ENCODE measurements around the gene UGT1A10.

Gene UGT1A10

GRCh38 chr2:233792720-233793119, 156.5 kb downstream of the UGT1A10 start:
- H3K9ac ChIP-seq (ENCODE audit: low read depth, low read length), result no peak overlapping the region
- H3K27ac ChIP-seq (ENCODE audit: low read length), result no peak overlapping the region
- TF ChIP-seq EZH2 (IDR thresholded peaks at IDR 0.05; ENCODE audit: borderline replicate concordance, low read depth, low read length, severe bottlenecking), result no peak
- TF ChIP-seq CTCF (IDR thresholded peaks at IDR 0.05; ENCODE audit: borderline replicate concordance, extremely low read depth, low read length, poor library complexity, severe bottlenecking), result no peak
- no peaks in the 10 kb centered on the region for H3K36me3 ChIP-seq (ENCODE audit: insufficient read depth, low read length)
- H3K9me3 ChIP-seq (ENCODE audit: insufficient read depth, low read length, severe bottlenecking), result no peaks in the 10 kb centered on the region
- H3K4me2 ChIP-seq (ENCODE audit: insufficient read depth, low read length), result no peak overlapping the region
- no peak overlapping the region for H3K4me3 ChIP-seq (ENCODE audit: low read depth in 1 of 2, low read length in 2 of 2)
- H4K20me1 ChIP-seq (ENCODE audit: insufficient read depth, low read length), result no peaks in the 10 kb centered on the region
- no peaks in the 10 kb centered on the region for H3K27me3 ChIP-seq (ENCODE audit: insufficient read depth, low read length, poor library complexity)
- no peak for DNase-seq
- H3K4me1 ChIP-seq (ENCODE audit: insufficient read depth, low read length), result no peaks in the 10 kb centered on the region
- no peak for ATAC-seq (ENCODE audit: insufficient read depth, low read depth)
- no peak overlapping the region for H2AFZ ChIP-seq (ENCODE audit: low read depth, low read length)
- no peaks in the 10 kb centered on the region for H3K79me2 ChIP-seq (ENCODE audit: insufficient read depth, low read length)

GRCh38 chr2:233793465-233794127, 157.3 kb downstream of the UGT1A10 start:
- H3K9me3 ChIP-seq (ENCODE audit: insufficient read depth, low read length, severe bottlenecking), result no peaks in the 10 kb centered on the region
- no peaks in the 10 kb centered on the region for H3K36me3 ChIP-seq (ENCODE audit: insufficient read depth, low read length)
- TF ChIP-seq EZH2 (IDR thresholded peaks at IDR 0.05; ENCODE audit: borderline replicate concordance, low read depth, low read length, severe bottlenecking), result no peak
- TF ChIP-seq CTCF (IDR thresholded peaks at IDR 0.05; ENCODE audit: borderline replicate concordance, extremely low read depth, low read length, poor library complexity, severe bottlenecking), result no peak
- no peaks in the 10 kb centered on the region for H3K4me1 ChIP-seq (ENCODE audit: insufficient read depth, low read length)
- no peak overlapping the region for H3K4me3 ChIP-seq (ENCODE audit: low read depth in 1 of 2, low read length in 2 of 2)
- no peak for DNase-seq
- no peak overlapping the region for H2AFZ ChIP-seq (ENCODE audit: low read depth, low read length)
- no peaks in the 10 kb centered on the region for H3K27me3 ChIP-seq (ENCODE audit: insufficient read depth, low read length, poor library complexity)
- no peaks in the 10 kb centered on the region for H3K79me2 ChIP-seq (ENCODE audit: insufficient read depth, low read length)
- ATAC-seq (ENCODE audit: insufficient read depth, low read depth), result no peak
- H4K20me1 ChIP-seq (ENCODE audit: insufficient read depth, low read length), result no peaks in the 10 kb centered on the region
- no peak overlapping the region for H3K9ac ChIP-seq (ENCODE audit: low read depth, low read length)
- no peak overlapping the region for H3K4me2 ChIP-seq (ENCODE audit: insufficient read depth, low read length)
- no peak overlapping the region for H3K27ac ChIP-seq (ENCODE audit: low read length)

GRCh38 chr2:233794128-233794658, 157.9 kb downstream of the UGT1A10 start:
- Histone ChIP-seq H4K20me1 (ENCODE audit: insufficient read depth, low read length) (no peaks in the 10 kb centered on the region), H3K79me2 (ENCODE audit: insufficient read depth, low read length) (no peaks in the 10 kb centered on the region), H3K9me3 (ENCODE audit: insufficient read depth, low read length, severe bottlenecking) (no peaks in the 10 kb centered on the region), H2AFZ (ENCODE audit: low read depth, low read length) (no peak overlapping the region), H3K4me3 (ENCODE audit: low read depth in 1 of 2, low read length in 2 of 2) (no peak overlapping the region), H3K4me2 (ENCODE audit: insufficient read depth, low read length) (no peak overlapping the region), H3K4me1 (ENCODE audit: insufficient read depth, low read length) (no peaks in the 10 kb centered on the region), H3K27me3 (ENCODE audit: insufficient read depth, low read length, poor library complexity) (no peaks in the 10 kb centered on the region), H3K36me3 (ENCODE audit: insufficient read depth, low read length) (no peaks in the 10 kb centered on the region), H3K27ac (ENCODE audit: low read length) (no peak overlapping the region), H3K9ac (ENCODE audit: low read depth, low read length) (no peak overlapping the region)
- TF ChIP-seq EZH2 (IDR thresholded peaks at IDR 0.05; ENCODE audit: borderline replicate concordance, low read depth, low read length, severe bottlenecking), result no peak
- TF ChIP-seq CTCF (IDR thresholded peaks at IDR 0.05; ENCODE audit: borderline replicate concordance, extremely low read depth, low read length, poor library complexity, severe bottlenecking), result no peak
- no peak for ATAC-seq (ENCODE audit: insufficient read depth, low read depth)
- no peak for DNase-seq
